Measurements from ENCODE around the gene RTL10. TPM values are rescaled to one million over a fixed set of nuclear protein-coding genes. Genes with fewer than 3 reads are reported as not detected.
"Not testable (repeated sequence)": the region's sequence is repeated elsewhere in the genome, so short reads cannot be mapped to it uniquely, and the experiment has no call there.

Gene RTL10
- total RNA-seq, 1 experiment from 2014 or later = 7.6 TPM

DNA sequence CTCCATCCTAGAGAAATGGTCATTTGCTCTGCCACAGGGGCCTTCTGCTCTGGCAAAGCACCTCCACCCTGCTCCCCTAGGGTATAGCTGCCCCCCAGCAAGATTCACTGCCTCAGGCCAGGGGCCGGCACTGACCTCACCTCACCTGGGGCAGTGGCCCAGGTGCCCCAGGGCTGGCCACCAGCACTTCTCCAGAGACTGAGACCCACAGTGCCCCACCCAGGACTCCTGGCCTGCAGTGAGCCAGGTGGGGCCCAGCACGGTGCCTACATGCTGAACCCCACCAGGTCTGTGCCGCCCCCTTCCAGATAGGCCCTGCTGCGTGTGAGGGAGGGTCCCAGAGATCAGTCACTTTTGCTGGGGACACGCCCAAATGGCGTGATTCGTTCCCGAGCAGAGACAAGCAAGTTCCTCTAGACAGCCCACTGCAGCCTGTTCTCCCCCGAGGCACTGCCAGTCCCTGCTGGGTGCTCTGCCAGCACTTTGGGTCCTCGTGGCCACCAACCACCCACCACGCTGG, 10.8 kb downstream of the RTL10 start:
- DNase-seq (ENCODE audit: low read depth) = no peak

- DNase-seq (ENCODE audit: low read depth) = no peak
Measured at GRCh38 chr22:19843107-19843856, 11.4 kb downstream of the RTL10 start.

- DNase-seq (ENCODE audit: low read depth) = no peak
Measured at GRCh38 chr22:19842393-19843106, 12.1 kb downstream of the RTL10 start.

DNA sequence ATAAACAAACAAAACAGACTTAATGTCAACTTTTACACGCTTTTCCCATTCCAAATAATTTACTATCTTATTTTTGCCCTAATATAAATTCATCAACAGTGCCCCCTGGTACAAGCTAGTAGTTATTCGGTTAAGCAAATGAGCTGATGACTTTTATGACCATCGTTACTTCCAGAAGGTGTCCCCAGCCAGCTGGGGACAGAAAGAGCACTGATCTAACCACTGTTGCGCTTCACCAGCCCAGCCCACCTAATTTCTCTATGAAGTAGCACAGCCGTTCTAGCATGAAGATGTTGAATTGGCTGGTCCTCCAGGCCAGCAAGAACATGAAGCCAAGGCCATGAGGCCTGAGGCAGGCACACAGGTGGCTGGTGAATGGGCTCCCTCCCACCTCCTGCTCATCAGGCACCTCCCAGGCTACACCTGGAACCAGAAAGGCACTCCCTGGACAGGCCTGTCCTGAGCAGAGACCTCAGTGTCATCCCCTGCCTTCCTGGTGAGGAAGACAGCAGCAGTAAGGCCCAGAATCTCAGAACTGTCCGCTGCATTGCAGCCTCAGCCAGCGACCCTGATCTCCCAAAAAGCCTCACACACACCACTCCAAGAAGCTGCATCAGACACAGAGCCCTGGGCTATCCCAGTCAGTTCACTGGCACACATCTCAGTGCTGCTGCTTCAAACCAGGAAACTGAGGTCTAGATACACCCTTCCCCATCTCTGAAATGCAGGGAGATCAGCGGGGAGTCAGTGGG, 12.9 kb downstream of the RTL10 start:
- DNase-seq (ENCODE audit: low read depth) = no peak

GRCh38 chr22:19840955-19841640, 13.6 kb downstream of the RTL10 start:
- DNase-seq (ENCODE audit: low read depth) = no peak

- no peak for DNase-seq (ENCODE audit: low read depth)
Measured at GRCh38 chr22:19840059-19840458, 14.6 kb downstream of the RTL10 start.

DNA sequence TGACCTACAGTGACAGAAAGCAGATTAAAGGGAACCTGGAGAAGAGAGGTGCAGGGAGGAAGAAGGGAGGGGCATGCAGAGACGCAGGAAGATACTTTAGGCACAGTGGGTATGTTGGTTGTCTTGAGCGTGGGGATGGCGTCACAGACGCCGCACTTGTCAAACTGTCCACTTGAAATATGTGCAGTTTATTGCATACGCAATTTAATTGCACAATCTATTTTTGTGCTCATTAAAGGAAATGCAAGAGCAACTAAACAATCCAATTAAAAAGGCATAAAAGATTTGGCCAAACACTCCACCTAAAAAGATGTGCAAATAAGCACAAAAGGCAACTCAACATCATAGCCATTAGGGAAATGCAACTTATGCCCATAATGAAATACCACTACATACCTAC, 16.8 kb downstream of the RTL10 start:
- no peak for DNase-seq (ENCODE audit: low read depth)

- no peak for DNase-seq (ENCODE audit: low read depth)
Measured at GRCh38 chr22:19836512-19836911, 18.2 kb downstream of the RTL10 start.

- DNase-seq (ENCODE audit: low read depth) = no peak
Measured at GRCh38 chr22:19834599-19834998, 20.1 kb downstream of the RTL10 start.

GRCh38 chr22:19833327-19833726, 21.3 kb downstream of the RTL10 start:
- DNase-seq (ENCODE audit: low read depth) = not testable (repeated sequence)

- no peak for DNase-seq (ENCODE audit: low read depth)
Measured at GRCh38 chr22:19832476-19833108, 22.1 kb downstream of the RTL10 start.

GRCh38 chr22:19831979-19832378, 22.7 kb downstream of the RTL10 start:
- not testable (repeated sequence) for DNase-seq (ENCODE audit: low read depth)

GRCh38 chr22:19831016-19831415, 23.7 kb downstream of the RTL10 start:
- no peak for DNase-seq (ENCODE audit: low read depth)

DNA sequence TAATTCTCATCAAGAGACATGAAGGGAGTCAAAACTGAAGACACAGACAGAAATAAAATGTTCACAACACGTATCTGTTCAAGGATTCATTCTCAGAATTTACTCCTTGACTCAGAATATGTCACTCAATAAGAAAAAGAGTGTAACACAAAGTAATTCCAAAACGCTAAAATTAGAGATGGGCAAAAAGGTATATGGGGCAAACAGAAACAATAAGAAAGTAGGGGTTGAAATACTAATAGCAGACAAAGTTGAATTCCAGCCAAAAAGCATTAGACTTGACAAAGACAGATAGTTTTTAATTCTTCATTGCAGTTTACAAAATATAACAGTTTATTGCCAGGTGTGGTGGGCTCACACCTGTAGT, 26.7 kb downstream of the RTL10 start:
- no peak for DNase-seq (ENCODE audit: low read depth)

DNA sequence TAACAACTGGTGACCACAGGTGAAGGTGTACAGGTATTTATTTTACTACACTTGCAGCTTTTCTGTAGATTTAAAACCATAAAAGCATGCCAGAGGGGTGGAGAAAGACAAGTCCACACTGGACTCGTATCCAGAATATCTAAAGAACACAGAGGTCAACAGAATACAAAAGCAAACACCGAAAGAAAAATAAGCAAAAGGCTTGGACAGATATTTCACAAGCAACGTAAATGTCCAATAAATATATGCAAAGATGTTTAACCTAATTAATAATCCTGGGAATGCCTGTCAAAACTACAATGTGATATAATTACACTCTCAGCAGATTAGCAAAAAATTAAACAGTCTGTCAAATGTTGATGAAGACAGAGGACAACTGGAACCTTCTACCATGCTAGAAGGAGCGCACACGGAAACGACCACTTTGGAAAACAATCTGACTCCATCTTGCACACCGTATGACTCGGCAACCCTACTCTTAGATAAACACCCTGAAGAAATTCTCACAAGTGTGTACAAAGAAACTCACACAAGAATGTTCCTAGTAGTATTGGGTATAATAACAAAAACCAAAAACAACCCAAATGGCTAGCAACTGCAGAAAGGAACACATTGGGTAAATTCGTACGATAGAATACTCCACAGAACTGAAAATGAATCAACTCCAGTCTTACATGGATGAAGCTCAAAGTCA, 27.2 kb downstream of the RTL10 start:
- no peak for DNase-seq (ENCODE audit: low read depth)

DNA sequence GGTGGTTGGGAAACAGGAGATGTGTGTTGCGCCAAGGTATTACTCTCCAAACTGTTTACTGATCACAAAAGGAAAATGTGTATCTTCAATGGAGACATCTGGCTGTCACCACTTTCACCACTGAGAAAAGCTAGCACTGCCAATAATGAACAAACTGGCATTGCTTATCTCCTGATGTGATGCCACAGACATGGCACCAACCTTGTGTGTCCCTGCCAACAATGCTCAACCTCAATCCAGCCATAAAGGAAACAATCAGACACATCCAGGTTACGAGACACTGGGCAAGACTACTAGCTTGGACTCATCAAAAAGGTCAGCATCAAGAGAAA, 28.1 kb downstream of the RTL10 start:
- DNase-seq (ENCODE audit: low read depth) = no peak

DNA sequence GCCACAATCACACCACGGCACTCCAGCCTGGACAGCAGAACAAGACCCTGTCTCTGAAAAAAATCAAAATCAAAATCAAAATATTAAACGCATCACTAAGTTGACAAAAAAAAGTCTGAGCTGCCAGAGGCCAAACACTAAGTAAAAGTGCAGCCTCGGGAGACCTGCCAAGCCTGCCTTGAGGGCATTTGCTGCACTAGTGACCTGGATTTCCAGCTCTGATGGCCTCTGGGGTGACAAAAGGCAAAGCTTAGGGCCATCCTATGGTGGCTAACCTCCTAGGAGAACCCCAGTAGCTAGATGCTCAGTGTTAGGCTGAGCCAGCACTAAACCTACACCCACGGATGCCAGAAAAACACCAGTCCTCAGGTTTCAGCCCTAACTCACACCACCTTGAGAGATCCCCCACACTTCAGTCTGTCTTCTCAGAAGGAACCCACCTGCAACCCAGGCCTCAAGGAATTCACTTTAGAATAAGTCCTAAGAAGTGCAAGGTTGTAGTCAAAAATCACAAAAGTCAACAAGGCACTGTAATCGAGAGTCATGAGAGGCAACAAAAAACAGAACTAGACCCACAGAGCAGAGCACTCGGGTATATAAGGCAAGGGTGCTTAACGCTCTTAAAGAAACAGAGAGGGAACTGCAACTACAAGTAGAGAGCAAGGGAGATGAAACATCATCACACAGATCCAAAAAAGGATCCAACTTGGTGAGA, 28.6 kb downstream of the RTL10 start:
- DNase-seq (ENCODE audit: low read depth) = no peak

- DNase-seq (ENCODE audit: low read depth) = no peak
Measured at GRCh38 chr22:19824926-19825339, 29.7 kb downstream of the RTL10 start.

- DNase-seq (ENCODE audit: low read depth) = no peak
Measured at GRCh38 chr22:19824212-19824925, 30.3 kb downstream of the RTL10 start.

DNA sequence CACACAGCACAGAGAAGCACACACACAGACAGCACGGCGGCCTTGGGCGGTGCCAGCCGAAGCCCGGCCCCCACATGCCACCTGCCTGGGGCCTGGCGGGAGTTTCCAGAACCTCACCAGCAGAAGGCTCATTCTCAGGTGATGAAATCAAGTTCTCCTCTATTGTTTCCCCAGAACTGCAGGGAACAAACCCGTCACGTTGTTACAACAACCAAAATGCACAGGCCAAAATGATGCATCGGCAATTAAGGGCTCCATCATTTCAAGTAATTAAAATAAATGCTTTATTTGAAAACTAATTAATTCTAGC, 30.8 kb downstream of the RTL10 start:
- no peak for DNase-seq (ENCODE audit: low read depth)

All from M059J (cell line).